ENCODE measurements around the gene MVB12B.

Gene MVB12B

DNA sequence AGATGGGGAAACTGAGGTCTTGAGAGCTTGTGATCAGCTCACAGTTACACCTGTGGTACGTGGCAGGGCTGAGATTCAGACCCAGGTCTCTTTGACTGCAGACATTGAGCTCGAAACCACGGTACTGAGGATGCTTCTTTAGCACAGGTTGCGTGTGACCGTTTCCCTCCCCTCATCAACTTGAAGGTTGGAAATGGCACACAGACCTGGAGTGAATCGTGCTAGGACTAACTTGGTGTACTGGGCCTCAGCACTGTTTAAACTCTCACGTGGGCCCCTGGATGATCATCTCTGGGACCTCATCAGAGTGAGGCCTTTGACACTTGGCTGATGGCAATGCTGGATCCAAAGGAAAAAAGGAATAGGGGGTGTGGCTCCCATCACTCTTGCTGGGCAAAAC, 106.0 kb downstream of the MVB12B start:
- TF ChIP-seq Cebpa-rat (IDR thresholded peaks at IDR 0.05): no peak
- Histone ChIP-seq H3K9me3 (replicated peaks in 1 of 11) (no peaks in the 10 kb centered on the region), H3K27me3 (no peaks in the 10 kb centered on the region)

DNA sequence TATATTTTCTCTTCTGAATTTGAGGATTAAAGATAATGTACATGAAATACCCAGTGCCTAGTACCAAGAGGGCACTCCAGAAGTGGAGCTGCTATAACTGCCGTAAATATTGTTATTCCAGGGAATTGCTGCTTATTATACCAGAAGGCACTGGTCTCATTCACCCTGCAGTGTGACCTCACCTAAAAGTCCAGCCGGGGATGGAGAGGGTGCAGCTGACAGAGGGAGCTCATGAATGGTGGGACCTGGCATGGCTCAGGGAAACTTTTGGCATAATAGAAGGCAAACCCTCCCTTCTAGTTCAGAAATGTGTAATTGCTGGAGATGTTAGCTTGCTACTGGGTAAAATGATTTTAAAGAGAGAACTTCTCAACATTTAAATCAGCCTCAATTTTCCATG, 108.5 kb downstream of the MVB12B start:
- H3K4me3 ChIP-seq: no peak overlapping the region
- H3K4me2 ChIP-seq: no peak overlapping the region
- H3K4me1 ChIP-seq: peaks cover 6 to 19% (median 13%) of the 10 kb centered on the region in 10 experiments; a peak in 19 of 20 replicates
- H3K36me3 ChIP-seq: peaks cover 0 to 7% (median 0%) of the 10 kb centered on the region in 11 experiments; a peak in 1 of 22 replicates
- no peaks in the 10 kb centered on the region for H3K27me3 ChIP-seq
- no peaks in the 10 kb centered on the region for H3K9me3 ChIP-seq (replicated peaks in 1 of 11)
- H4K20me1 ChIP-seq: no peaks in the 10 kb centered on the region
- H3K9ac ChIP-seq: no peak overlapping the region
- no peak for TF ChIP-seq Cebpa-rat (IDR thresholded peaks at IDR 0.05)
- no peak overlapping the region for H3K27ac ChIP-seq

More for the DNA sequence above, 106.0 kb downstream of the MVB12B start:
- Histone ChIP-seq H4K20me1 (no peaks in the 10 kb centered on the region), H3K9ac (no peak overlapping the region), H3K4me2 (no peak overlapping the region), H3K36me3 (peaks cover 0 to 7% (median 0%) of the 10 kb centered on the region in 11 experiments; a peak in 1 of 22 replicates), H3K4me1 (peaks cover 9 to 39% (median 20%) of the 10 kb centered on the region in 10 experiments; a peak in 19 of 20 replicates), H3K27ac (no peak overlapping the region), H3K4me3 (no peak overlapping the region)

GRCh38 chr9:126435626-126436025, 109.0 kb downstream of the MVB12B start:
- no peak overlapping the region for H3K4me3 ChIP-seq
- no peaks in the 10 kb centered on the region for H4K20me1 ChIP-seq
- H3K27me3 ChIP-seq: no peaks in the 10 kb centered on the region
- H3K27ac ChIP-seq: no peak overlapping the region
- H3K36me3 ChIP-seq: peaks cover 0 to 7% (median 0%) of the 10 kb centered on the region in 11 experiments; a peak in 1 of 22 replicates
- H3K9ac ChIP-seq: no peak overlapping the region
- no peak for TF ChIP-seq Cebpa-rat (IDR thresholded peaks at IDR 0.05)
- H3K4me2 ChIP-seq: no peak overlapping the region
- peaks cover 6 to 14% (median 11%) of the 10 kb centered on the region in 10 experiments; a peak in 19 of 20 replicates for H3K4me1 ChIP-seq
- H3K9me3 ChIP-seq (replicated peaks in 1 of 11): no peaks in the 10 kb centered on the region

GRCh38 chr9:126436545-126437267, 110.1 kb downstream of the MVB12B start:
- H3K4me3 ChIP-seq: no peak overlapping the region
- H3K9me3 ChIP-seq (replicated peaks in 1 of 11): no peaks in the 10 kb centered on the region
- no peaks in the 10 kb centered on the region for H4K20me1 ChIP-seq
- H3K36me3 ChIP-seq: peaks cover 0 to 7% (median 0%) of the 10 kb centered on the region in 11 experiments; a peak in 1 of 22 replicates
- peaks cover 0 to 3% (median 1%) of the 10 kb centered on the region in 10 experiments; a peak in 9 of 20 replicates for H3K4me1 ChIP-seq
- H3K9ac ChIP-seq: no peak overlapping the region
- TF ChIP-seq Cebpa-rat (IDR thresholded peaks at IDR 0.05): no peak
- H3K4me2 ChIP-seq: no peak overlapping the region
- no peaks in the 10 kb centered on the region for H3K27me3 ChIP-seq
- H3K27ac ChIP-seq: no peak overlapping the region

DNA sequence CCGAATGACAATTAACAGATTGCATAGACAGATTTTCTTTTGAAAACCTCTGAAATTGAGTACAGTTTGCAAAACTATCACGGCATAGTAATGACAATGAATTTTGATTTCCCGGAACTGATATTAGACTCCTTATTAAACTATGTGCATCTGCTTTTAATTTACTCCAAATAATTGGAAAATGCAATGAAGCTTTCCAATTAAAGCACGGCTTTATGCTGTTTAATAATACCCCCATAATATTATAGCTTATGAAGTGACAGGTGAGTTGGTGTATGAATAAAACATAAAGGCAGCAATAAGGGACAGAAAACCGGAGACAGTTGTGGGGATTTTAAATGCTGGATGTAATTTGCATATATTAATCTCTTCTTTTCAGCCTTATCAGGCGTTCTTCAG, 110.6 kb downstream of the MVB12B start:
- H4K20me1 ChIP-seq: no peaks in the 10 kb centered on the region
- no peak overlapping the region for H3K4me3 ChIP-seq
- peaks cover 0 to under 1% (median 0%) of the 10 kb centered on the region in 10 experiments; a peak in 1 of 20 replicates for H3K4me1 ChIP-seq
- H3K27ac ChIP-seq: no peak overlapping the region
- H3K9me3 ChIP-seq (replicated peaks in 1 of 11): no peaks in the 10 kb centered on the region
- H3K4me2 ChIP-seq: no peak overlapping the region
- H3K9ac ChIP-seq: no peak overlapping the region
- peaks cover 0 to 7% (median 0%) of the 10 kb centered on the region in 11 experiments; a peak in 1 of 22 replicates for H3K36me3 ChIP-seq
- no peaks in the 10 kb centered on the region for H3K27me3 ChIP-seq
- TF ChIP-seq Cebpa-rat (IDR thresholded peaks at IDR 0.05): no peak

- Histone ChIP-seq H3K9me3 (replicated peaks in 1 of 11) (no peaks in the 10 kb centered on the region), H4K20me1 (no peaks in the 10 kb centered on the region), H3K4me1 (peaks cover 0 to 5% (median 0%) of the 10 kb centered on the region in 10 experiments; a peak in 8 of 20 replicates), H3K27me3 (no peaks in the 10 kb centered on the region), H3K9ac (no peak overlapping the region), H3K36me3 (peaks cover 0 to 6% (median 0%) of the 10 kb centered on the region in 11 experiments; a peak in 1 of 22 replicates), H3K27ac (no peak overlapping the region), H3K4me3 (no peak overlapping the region), H3K4me2 (no peak overlapping the region)
- TF ChIP-seq Cebpa-rat (IDR thresholded peaks at IDR 0.05): no peak
Observed at GRCh38 chr9:126437701-126438100, 111.1 kb downstream of the MVB12B start.

DNA sequence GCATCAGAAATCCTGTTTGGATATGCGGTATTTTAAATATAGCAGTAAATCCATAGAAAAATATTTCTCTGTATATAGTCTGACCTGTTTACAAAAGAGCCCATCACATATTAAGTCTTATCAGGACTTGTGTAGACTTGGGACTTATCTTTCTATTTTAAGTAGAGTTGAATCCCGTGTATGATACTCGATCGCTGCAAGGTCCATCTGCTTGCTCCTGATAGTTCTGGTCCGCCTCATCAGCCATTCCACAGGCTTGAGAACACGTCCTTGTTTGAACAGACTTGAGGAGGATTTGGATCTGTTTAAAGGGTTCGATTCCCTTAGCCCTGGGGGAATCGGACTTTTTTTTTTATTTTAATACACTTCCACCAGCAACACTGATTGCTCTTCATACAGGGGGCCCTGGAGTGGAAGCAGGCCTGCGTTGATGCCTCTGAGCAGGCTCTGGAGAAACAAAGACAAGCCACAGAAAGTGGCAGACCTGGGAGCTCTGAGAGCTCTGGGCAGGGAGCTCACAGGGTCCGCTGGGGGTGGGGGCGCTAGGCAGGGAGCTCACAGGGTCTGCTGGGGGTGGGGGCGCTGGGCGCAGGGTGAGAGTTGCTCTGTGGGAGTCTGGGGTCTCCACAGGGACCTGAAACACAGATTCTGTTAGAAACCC, 112.2 kb downstream of the MVB12B start:
- no peak overlapping the region for H3K9ac ChIP-seq
- no peak overlapping the region for H3K27ac ChIP-seq
- H3K9me3 ChIP-seq (replicated peaks in 1 of 11): no peaks in the 10 kb centered on the region
- no peak overlapping the region for H3K4me3 ChIP-seq
- no peak overlapping the region for H3K4me2 ChIP-seq
- peaks cover 0 to 17% (median 6%) of the 10 kb centered on the region in 10 experiments; a peak in 14 of 20 replicates for H3K4me1 ChIP-seq
- no peaks in the 10 kb centered on the region for H3K27me3 ChIP-seq
- H3K36me3 ChIP-seq: no peaks in the 10 kb centered on the region
- no peak for TF ChIP-seq Cebpa-rat (IDR thresholded peaks at IDR 0.05)
- no peaks in the 10 kb centered on the region for H4K20me1 ChIP-seq

GRCh38 chr9:126439402-126439765, 112.8 kb downstream of the MVB12B start:
- no peaks in the 10 kb centered on the region for H3K9me3 ChIP-seq (replicated peaks in 1 of 11)
- TF ChIP-seq Cebpa-rat (IDR thresholded peaks at IDR 0.05): no peak
- H4K20me1 ChIP-seq: no peaks in the 10 kb centered on the region
- H3K4me2 ChIP-seq: no peak overlapping the region
- H3K27ac ChIP-seq: no peak overlapping the region
- H3K9ac ChIP-seq: no peak overlapping the region
- H3K27me3 ChIP-seq: no peaks in the 10 kb centered on the region
- H3K4me3 ChIP-seq: no peak overlapping the region
- H3K36me3 ChIP-seq: no peaks in the 10 kb centered on the region
- H3K4me1 ChIP-seq: peaks cover 0 to 21% (median 6%) of the 10 kb centered on the region in 10 experiments; a peak in 14 of 20 replicates

DNA sequence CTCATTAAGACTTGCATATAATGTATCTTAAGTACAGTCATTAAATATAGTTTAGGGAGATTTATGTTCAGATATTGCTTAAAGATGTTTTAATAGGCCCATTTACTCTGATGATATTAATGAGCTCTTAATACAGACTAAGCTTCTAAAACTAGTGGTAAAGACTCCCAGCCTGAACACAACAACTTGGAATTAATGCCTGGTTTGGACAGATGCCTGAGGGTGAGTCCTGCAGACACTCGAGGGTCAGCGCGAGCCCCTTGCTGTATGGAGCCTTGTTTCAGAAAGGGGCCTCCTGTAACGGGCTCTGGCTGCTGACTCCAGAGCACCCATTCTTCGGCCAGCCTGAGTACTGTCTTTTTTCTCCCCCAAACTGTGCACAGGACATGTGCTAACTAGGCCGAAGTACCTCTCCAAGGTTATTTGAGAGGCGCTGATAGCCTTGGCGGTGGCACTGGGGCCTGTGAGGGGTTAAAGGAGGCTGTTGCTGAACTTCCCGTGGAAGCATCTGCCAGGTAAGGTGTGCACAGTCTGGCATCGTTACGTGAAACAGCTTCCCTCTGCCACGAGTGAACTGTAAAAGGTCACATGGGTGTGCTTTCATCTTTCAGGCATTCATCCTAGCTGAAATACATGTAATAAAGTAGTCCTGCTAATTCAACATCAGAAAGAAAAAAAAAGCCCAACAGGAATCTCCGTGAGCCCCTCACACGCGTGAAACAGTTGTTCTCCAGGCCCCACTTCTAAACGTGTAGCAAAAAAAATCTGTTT, 113.4 kb downstream of the MVB12B start:
- no peak for TF ChIP-seq Cebpa-rat (IDR thresholded peaks at IDR 0.05)
- Histone ChIP-seq H3K4me1 (peaks cover 0 to 25% (median 6%) of the 10 kb centered on the region in 10 experiments; a peak in 14 of 20 replicates), H3K4me2 (no peak overlapping the region), H3K27ac (no peak overlapping the region), H3K36me3 (no peaks in the 10 kb centered on the region), H4K20me1 (no peaks in the 10 kb centered on the region), H3K4me3 (no peak overlapping the region), H3K9me3 (replicated peaks in 1 of 11) (no peaks in the 10 kb centered on the region), H3K9ac (no peak overlapping the region), H3K27me3 (no peaks in the 10 kb centered on the region)
